NCI-H69 (cell line): ENCODE results near the gene AKR1C4.
"Not testable (repeated sequence)": the region's sequence is repeated elsewhere in the genome, so short reads cannot be mapped to it uniquely, and the experiment has no call there.

Experiments
- DNase-seq: peaks from one replicate; lab custom pipeline; 2025; lab: John Stamatoyannopoulos, UW

AKR1C4 gene

GRCh38 chr10:5206799-5207198 is 10.2 kb downstream of the AKR1C4 start:
- DNase-seq, result no peak

DNA sequence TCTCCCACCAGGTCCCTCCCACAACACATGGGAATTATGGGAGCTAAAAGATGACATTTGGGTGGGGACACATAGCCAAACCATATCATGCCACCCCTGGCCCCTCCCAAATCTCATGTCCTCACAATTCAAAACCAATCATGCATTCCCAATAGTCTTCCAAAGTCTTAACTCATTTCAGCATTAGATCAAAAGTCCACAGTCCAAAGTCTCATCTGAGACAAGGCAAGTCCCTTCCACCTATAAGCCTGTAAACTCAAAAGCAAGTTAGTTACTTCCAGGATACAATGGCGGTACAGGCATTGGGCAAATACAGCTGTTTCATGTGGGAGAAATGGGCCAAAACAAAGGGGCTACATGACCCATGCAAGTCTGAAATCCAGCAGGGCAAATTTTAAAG is 13.1 kb downstream of the AKR1C4 start:
- DNase-seq, result not testable (repeated sequence)

DNA sequence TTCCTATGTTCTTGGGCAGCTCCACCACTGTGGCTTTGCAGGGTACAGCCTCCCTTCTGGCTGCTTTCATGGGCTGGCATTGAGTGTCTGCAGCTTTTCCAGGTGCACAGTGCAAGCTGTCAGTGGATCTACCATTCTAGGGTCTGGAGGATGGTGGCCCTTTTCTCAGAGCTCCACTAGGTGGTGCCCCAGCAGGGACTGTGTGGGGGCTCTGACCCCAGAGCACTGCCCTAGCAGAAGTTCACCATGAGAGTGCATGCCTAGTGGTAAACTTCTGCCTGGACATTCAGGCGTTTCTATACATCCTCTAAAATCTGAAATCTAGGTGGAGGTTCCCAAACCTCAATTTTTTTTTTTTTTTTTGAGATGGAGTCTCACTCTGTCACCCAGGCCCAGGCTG is 13.6 kb downstream of the AKR1C4 start:
- not testable (repeated sequence) for DNase-seq

GRCh38 chr10:5211696-5212536 is 15.3 kb downstream of the AKR1C4 start:
- no peak for DNase-seq

- no peak for DNase-seq
Observed at GRCh38 chr10:5216801-5217200, 20.2 kb downstream of the AKR1C4 start.

DNA sequence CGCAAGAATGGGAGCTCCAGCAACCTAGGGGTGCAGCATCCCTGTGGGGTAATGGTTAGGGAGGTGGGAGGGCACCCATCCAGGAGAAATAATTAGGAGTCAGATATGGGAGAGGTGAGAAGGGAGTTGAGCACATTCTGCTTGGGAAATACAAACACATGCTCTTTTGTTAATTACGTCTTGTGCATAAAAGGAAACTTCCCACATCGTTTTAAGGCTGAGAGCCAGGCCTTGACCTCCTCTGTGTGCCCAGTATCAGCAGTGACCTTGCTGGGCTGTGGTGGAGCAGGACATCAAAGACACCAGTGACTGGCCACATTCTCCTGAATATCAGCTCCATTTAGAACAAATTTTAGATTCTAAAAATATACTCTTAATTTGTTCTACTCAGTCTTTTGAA is 22.6 kb downstream of the AKR1C4 start:
- no peak for DNase-seq

- peak; percentile 14 for DNase-seq
Observed at GRCh38 chr10:5222942-5223341, 26.3 kb downstream of the AKR1C4 start.

- DNase-seq, result no peak
Observed at GRCh38 chr10:5229019-5229418, 32.4 kb downstream of the AKR1C4 start.

GRCh38 chr10:5233324-5233723 is 36.7 kb downstream of the AKR1C4 start:
- no peak for DNase-seq

DNA sequence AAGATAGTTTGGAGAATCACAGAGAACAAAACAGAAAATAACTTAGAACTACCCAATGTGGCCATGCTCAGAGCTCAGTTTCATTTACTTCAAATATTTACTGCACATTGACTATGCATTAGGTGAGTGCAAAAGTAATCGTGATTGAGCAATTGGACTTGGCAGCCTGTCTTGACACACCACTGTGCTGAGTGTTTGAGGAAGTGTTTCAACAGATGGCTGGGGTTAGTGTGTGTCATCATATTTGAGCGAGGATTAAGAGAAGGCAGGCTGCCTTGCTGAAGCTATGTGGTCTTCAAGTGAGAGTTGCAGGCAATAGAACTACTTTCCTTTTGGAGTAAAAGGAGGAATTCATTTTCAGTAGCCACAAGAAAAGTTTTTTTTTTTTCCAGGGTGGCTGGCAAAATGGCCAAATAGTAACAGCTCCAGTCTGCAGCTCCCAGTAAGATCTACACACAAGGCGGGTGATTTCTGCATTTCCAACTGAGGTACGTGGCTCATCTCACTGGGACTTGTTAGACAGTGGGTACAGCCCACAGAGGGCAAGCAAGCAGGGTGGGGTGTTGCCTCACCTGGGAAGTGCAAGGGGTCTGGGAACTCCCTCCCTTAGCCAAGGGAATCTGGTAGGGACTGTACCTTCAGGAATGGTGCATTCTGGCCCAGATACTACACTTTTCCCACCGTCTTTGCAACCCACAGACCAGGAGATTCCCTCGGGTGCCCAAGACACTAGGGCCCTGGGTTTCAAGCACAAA is 37.6 kb downstream of the AKR1C4 start:
- peak; percentile 75 for DNase-seq

- not testable (repeated sequence) for DNase-seq
Observed at GRCh38 chr10:5237541-5237940, 40.9 kb downstream of the AKR1C4 start.

DNA sequence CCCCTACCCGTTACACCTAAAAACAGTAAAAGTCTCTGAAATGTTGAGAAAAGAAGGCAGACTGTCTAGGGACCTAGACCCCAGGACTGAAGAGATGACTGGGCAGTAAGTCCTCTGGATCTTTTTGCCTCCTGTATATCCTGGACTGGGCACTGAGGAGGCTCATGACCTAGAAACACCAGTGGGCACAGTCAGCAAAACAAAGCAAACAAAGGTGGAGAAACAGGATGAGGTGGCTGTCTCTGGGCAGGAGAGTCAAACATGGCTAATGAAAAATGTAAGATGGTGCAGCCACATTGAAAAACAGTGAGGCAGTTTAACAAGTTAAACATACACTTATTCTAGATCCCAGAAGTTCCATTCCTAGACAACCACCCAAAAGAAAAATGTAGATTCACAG is 45.9 kb downstream of the AKR1C4 start:
- DNase-seq, result no peak

- DNase-seq, result no peak
Observed at GRCh38 chr10:5243521-5243987, 46.9 kb downstream of the AKR1C4 start.

DNA sequence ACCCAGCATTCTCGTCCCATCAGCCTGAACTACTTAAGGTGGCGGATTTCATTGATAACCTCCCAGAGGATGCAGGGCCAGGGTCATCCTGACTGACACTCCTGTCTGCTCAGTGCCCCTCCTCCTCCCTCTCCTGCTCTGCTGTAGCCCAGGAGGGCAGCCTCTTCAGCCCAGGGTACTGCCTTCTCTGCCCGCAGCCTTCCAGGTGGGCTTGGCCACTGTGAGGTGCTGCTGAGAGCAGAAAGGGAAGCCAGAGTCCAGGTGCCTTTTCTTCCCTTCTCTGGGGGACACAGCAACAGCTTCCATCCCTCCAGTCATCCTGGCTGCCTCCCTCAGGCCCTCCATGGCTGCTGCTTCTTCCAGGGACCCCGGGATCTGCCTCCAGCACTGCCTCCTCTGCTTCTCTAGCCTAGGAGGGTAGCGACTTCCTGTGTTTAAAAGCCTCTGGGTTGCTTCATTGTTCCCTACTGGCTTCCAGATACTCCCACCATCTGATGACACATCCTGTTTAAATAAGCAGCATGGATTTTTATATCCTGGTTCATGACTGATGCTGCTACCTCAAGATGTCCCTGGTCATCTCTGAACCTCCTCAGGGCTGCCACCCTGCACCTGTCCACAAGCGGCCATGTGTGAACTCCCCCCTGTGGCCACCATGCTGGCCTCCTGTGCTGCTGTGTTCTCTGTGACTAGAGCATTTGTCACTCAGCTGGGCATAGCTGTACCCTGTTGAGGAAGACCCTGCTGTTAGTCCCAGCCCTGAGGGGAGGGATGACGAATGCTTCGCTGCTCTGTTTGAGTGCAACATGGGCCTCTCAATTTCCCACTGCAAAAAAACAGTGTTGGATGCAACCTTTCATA is 55.8 kb downstream of the AKR1C4 start:
- peak; percentile 37 for DNase-seq

- DNase-seq, result no peak
Observed at GRCh38 chr10:5254488-5254887, 57.9 kb downstream of the AKR1C4 start.

- DNase-seq, result not testable (repeated sequence)
Observed at GRCh38 chr10:5257768-5258167, 61.1 kb downstream of the AKR1C4 start.

DNA sequence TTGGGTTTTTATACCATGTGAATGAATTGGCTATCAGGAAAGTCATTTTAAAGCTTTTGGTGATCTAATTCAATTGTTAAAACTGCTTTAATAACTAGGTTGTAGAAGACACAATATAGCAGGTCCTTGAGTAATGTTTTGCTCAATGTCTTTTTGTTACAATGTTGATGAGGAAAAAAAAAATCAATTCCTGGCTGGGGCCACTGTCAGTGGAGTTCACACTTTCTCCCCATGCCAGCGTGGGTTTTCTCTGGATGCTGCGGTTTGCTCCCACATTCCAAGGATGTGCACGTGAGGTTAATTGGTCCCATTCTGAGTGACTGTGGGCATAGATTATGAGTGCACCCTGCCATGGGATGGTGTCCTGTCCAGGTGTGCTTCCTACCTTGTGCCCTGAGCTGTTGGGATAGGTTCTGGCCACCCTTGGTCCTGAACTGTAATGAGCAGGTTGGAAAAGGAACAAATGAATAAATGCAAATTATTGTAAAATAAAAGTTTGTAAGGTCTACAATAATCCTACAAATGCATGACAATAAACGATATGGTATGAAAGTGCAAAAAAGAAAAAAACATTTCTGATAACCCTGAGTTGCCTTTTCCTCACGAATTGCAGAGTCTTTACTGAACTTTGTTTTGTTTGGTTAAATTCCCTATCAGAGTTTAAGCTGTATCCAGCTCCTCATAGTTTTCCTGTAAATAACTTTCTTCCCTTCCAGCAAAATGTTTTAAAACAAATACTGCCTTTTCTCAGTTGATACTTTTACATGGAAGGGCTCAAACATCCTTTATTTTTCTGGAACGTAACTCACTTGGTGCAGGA is 62.7 kb downstream of the AKR1C4 start:
- DNase-seq, result no peak

DNA sequence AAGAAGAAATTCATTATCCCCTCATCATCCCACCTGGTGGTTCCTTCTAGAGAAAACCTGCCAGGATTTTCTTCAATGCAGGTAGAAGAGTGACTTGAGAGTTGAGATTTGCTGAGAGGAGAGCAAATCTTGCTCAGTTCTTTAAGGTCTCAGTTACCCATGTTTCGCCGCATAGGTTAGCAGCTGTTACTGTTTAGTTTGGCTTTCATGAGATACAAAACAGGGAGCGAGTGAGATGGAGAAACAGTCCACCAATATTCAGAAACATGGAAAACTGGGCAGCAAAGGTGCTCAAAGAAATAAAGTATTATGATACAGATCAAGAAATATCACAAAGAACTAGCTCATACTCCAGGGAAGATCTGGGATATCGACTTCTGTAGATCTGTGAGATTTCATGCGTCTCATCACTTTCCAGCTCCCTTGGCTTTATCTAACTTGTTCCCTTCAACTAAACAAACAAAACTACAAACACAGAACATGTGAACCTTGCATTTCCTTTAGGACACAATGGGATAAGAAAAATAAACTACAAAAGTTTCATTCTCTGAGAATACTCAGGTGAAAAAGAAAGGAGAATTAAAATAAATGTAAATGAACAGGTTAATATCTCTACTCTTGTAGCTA is 63.4 kb downstream of the AKR1C4 start:
- no peak for DNase-seq

GRCh38 chr10:5260828-5261227 is 64.2 kb downstream of the AKR1C4 start:
- DNase-seq, result no peak

DNA sequence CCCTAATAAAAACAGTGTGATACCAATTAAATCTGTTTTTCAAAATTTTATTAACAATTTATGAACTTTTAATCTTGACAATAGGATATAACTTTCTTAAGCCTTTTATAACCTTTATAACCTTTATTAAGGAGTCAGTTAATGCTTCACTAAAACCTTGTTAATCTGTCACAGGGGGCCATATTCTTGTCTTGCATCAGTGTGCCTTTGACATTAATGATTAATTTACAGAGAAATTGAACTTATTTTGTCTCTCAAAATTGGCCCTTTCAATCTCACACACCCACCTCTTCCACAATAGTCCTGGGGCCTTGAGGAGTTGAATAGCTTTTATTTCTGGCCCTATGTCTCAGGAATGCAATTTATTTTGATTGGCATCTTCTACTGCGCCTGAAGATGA is 68.5 kb downstream of the AKR1C4 start:
- DNase-seq, result no peak

- DNase-seq, result no peak
Observed at GRCh38 chr10:5266351-5266750, 69.7 kb downstream of the AKR1C4 start.
